UCSD-AML1 (cell line): Measurements from ENCODE around the gene SLC16A5.
A peak's percentile ranks its signal among the peaks of the same experiment; 100 is the strongest.
"Not testable (repeated sequence)": the region's sequence is repeated elsewhere in the genome, so short reads cannot be mapped to it uniquely, and the experiment has no call there.

Source experiments
- DNase-seq: peaks from one replicate; lab custom pipeline; 2025; ENCODE audit not compliant: unreplicated experiment; lab: John Stamatoyannopoulos, UW

The SLC16A5 gene

DNA sequence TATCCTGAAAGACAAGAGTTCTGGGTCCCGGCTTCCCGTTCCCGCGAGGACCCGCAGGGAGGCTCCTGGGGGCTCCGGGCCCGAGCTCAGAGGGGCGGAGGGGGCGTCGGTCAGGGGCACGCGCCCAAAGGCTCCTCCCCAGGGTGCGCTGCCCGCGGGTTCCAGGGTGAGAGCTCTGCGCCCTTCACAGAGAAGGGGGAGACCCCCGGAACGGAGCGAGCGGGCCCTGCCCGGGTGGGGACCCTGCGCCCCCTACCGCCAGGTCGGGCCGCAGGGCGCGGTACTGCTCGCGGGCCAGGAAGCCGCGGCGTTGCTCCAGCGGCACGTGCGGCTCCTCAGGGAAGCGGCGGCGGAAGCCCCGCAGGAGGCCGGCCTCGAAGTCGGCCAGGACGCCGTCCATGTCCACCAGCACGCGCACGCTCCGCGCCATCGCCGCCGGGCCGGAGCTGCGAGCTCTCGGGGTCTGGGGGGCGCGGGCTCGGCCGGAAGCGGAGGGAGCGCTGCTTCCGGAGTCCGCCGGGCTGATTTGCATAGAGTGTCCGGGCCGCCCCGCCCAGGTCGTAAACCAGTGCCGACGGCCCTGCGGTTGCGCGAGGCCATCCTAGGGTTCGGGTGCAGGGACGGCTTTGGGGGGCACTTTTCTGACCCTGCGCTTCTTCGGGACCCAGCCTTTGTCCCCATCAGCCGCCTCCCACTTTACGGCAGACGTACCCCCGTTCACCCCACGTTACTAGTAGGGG lies 43.7 kb downstream of the SLC16A5 start, which contains the start of gene NT5C:
Gene NT5C (minus strand): TSS at position 465 of the 740 bp plus-strand sequence. CDS start 35 bp downstream, at position 430.
- DNase-seq: peak; percentile 83

- DNase-seq: not testable (repeated sequence)
Observed at GRCh38 chr17:75132018-75133000, 44.6 kb downstream of the SLC16A5 start.

- DNase-seq: no peak
Observed at GRCh38 chr17:75133001-75133400, 45.2 kb downstream of the SLC16A5 start.

DNA sequence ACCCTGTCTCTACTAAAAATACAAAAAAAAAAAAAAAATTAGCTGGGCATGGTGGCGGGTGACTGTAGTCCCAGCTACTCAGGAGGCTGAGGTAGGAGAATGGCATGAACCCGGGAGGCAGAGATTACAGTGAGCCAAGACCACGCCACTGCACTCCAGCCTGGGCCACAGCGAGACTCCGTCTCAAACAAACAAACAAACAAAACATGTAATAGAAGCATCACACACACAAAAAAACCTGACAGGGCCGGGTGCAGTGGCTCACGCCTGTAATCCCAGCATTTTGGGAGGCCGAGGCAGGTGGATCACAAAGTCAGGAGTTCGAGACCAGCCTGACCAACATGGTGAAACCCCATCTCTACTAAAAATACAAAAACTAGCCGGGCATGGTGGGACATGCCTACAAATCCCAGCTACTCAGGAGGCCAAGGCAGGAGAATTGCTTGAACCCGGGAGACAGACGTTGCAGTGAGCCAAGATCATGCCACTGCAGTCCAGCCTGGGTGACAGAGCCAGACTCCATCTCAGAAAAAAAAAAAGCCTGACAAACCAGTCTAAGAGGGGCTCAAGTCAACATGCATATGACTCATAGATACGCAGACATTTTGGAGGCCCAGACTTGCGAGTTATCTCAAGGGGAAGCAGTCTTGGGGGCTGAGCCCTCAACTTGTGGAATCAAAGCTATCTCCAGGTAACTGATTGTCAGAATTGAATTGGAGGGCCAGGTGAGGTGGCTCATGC lies 46.0 kb downstream of the SLC16A5 start:
- not testable (repeated sequence) for DNase-seq

DNA sequence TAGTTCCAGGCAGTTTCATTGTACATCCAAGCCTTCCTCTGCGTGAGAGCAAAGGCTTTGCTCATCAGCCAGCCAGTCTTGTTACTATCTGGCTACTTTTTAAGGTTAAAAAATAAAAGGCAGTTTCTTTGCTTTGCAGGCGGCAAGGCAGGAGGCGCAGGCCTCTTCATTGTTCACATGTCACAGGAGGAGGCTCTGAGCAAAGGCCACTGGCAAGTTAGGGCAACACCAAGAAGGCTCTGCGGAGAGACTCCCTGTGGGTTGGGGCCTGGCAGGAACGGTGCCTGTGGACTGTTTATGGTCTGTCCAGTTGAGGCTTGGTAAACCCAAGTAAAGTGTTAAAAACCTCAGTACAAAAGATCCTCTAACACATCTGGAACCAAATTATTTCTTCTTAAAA lies 47.7 kb downstream of the SLC16A5 start:
- DNase-seq: no peak

GRCh38 chr17:75135946-75136345 lies 48.2 kb downstream of the SLC16A5 start:
- DNase-seq: no peak

DNA sequence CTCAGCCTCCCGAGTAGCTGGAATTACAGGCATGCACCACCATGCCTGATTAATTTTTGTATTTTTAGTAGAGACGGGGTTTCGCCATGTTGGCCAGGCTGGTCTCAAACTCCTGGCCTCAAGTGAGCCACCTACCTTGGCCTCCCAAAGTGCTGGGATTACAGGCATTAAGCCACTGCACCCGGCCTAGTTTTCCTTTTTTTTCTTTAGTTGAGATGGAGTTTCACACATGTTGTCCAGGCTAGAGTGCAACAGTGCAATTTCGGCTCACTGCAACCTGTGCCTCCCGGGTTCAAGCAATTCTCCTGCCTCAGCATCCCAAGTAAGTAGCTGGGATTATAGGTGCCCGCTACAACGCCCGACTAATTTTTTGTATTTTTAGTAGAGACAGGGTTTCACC lies 50.0 kb downstream of the SLC16A5 start:
- DNase-seq: not testable (repeated sequence)

DNA sequence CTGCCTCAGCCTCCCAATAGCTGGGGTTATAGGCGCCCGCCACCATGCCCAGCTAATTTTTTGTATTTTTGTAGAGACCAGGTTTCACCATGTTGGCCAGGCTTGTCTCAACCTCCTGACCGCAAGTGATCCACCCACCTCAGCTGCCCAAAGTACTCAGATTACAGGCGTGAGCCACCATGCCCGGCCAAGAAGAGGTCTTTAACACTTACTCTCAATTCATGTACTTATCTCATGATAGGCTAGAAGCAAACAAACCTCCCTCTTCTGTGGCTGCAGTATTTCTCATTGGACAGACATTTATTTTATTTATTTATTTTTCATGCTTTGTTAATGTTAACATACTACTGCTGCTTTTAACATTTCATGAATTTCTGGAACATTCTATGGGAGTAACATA lies 50.8 kb downstream of the SLC16A5 start:
- DNase-seq: no peak

DNA sequence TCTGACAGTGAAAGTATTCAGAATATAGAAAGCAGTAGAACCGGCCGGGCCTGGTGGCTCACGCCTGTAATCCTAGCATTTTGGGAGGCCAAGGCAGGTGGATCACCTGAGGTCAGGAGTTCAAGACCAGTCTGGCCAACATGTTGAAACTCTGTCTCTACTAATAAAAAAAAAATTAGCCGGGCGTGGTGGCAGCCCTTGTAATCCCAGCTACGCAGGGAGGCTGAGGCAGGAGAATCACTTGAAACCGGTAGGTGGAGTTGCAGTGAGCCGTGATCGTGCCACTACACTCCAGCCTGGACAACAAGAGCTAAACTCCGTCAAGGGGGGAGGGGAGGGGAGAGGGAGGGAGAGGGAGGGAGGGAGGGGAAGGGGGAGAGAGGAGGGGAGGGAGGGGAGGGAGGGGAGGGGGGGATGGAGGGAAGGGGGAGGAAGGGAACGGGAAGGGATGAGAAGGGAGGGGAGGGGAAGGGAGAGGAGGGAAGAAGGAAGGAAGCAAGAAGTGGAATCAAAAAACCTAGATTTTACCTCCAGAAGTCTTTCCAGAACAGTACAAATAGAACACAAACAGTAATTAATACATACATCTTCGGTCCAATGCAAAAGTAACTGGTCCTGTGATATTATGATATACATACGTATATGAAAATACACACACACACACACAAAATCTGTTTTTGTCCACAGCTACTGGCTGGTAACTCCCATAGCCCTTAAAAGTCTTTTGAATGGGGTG lies 54.6 kb downstream of the SLC16A5 start:
- no peak for DNase-seq

GRCh38 chr17:75144816-75145512 lies 57.2 kb downstream of the SLC16A5 start:
- DNase-seq: no peak

DNA sequence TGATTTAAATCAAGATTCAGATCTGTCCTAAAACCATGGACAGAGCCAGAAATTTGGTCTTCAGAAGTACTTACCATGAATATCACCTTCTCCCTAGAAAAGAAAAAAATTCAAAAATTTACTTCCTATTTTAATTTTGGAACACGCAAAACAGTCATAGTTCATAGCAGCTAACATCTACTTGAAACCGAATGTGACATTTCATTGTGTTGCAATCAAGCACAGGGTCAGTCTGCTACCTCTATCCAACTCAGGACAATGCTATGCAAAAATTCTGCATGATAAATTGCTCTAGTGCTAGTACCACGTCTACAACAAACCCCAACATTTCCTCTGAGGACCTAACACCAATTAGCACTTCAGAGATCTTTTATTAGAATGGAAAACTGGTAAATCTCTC lies 58.8 kb downstream of the SLC16A5 start:
- no peak for DNase-seq

- DNase-seq: no peak
Observed at GRCh38 chr17:75147878-75148546, 60.3 kb downstream of the SLC16A5 start.

GRCh38 chr17:75151930-75152329 lies 64.2 kb downstream of the SLC16A5 start:
- no peak for DNase-seq

- no peak for DNase-seq
Observed at GRCh38 chr17:75152523-75152921, 64.8 kb downstream of the SLC16A5 start.

- DNase-seq: peak; percentile 37
Observed at GRCh38 chr17:75152922-75153779, 65.4 kb downstream of the SLC16A5 start.

DNA sequence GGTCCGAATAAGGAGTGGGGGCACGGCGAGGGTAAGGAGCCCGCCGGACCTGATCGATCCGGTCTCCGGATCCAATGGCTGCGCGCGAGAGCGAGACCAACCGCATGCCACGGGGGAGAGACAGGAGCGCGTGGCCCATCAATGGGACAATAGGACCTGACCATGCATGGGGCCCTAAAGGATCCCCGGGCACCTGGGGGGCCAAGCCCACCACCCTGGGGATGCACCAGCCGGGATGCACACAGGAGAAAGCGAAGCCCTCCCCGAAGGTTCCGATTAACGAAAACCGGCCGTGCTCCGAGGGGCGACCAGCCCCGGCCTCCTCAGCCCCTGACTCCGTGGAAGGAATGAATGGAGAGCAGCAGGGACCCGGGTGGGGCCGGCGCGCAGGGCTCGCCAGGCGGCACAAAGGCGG lies 66.0 kb downstream of the SLC16A5 start:
- DNase-seq: peak; percentile 52

DNA sequence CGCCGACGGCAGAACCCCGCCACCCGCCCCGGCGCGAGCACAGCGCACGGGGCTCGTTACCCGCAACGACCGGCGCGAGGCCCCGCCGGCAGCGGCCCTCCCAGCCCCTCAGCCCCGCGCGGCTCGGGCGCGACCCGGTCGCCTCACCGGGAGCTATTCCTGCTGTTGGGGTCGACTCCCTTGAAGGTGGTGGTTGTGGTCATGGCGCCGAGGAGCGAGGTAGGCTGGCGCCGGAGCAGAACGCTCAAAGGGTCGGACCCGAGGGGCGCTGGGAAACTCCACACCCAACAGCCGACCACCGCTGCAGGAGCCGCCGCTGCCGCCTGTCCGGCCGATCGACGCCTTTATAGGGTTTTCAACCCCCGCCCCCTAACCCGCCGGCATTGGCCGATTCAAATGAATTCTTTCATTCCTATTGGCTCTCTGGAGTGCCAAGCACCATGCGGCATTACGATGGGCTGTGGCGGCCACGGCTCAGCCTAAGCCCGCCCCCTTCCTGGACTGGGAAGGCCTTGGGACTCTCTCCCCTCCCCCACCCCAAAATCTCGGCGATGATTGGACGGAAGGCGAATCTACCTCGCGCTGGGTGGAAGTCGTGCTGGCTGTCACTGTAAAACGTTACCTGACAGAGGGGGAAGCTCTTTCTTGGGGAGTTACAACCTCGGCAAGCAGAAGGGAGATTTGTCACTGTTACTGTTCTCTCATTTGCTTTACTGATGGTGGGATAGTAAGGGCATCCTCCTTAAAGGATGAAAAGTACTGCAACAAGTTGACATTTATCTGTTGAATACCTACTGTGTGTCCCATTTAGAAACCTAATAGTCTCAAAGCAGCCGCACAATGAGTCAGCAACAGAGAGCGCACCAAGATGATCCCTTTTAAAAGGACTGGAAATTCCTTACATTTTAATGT lies 66.7 kb downstream of the SLC16A5 start, which contains the start of gene JPT1:
Gene JPT1 (minus strand): TSS at position 318 of the 912 bp plus-strand sequence. CDS start 115 bp downstream, at position 203.
- peak; percentile 97 for DNase-seq
